B cell (primary cell): ENCODE results near the gene TRIM50.

Source experiments
- EZH2 ChIP-seq: IDR thresholded peaks from 2 replicates; pipeline ENCODE4 v1.6.1; 2012; ENCODE audit warnings: borderline replicate concordance, low read depth, mild to moderate bottlenecking, moderate library complexity, low read length; ENCODE audit not compliant: insufficient read depth, poor library complexity, severe bottlenecking
- TF ChIP-seq, protein P1 (sequence below): fragments of 200-600 bp; IDR thresholded peaks from one replicate; pipeline ENCODE4 v1.8.0; 2022; ENCODE audit warnings: antibody characterized with exemption, mild to moderate bottlenecking

DNA sequence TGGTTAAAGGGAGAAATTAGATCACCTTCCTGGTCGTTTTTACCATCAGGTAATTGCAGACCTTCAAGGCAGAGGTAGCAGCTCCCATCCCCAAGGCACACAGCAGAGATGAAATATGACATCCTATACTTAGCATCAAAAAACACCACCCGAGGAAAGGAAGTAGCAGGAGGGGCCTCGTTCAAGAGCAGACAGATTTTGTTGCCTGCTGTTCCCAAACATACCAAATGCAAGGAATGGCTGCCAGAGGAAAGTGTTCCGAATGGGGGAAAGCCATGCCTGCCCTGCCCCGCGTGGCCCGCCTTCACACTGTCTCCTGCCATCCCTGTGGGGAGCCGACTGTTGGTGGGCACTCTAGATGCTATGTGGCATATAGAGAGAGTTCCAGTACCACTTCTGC, 18.1 kb upstream of the TRIM50 start:
- TF ChIP-seq, protein P1, sequence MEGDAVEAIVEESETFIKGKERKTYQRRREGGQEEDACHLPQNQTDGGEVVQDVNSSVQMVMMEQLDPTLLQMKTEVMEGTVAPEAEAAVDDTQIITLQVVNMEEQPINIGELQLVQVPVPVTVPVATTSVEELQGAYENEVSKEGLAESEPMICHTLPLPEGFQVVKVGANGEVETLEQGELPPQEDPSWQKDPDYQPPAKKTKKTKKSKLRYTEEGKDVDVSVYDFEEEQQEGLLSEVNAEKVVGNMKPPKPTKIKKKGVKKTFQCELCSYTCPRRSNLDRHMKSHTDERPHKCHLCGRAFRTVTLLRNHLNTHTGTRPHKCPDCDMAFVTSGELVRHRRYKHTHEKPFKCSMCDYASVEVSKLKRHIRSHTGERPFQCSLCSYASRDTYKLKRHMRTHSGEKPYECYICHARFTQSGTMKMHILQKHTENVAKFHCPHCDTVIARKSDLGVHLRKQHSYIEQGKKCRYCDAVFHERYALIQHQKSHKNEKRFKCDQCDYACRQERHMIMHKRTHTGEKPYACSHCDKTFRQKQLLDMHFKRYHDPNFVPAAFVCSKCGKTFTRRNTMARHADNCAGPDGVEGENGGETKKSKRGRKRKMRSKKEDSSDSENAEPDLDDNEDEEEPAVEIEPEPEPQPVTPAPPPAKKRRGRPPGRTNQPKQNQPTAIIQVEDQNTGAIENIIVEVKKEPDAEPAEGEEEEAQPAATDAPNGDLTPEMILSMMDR: no peak
- TF ChIP-seq EZH2: no peak
